NCI-H187 treated with DMSO at 0.1 percent for 48 hours (cell line): ENCODE measurements around the gene PTMS.

Experiments used
- DNase-seq: peaks from one replicate; lab custom pipeline; 2025; lab: John Stamatoyannopoulos, UW

PTMS gene

DNA sequence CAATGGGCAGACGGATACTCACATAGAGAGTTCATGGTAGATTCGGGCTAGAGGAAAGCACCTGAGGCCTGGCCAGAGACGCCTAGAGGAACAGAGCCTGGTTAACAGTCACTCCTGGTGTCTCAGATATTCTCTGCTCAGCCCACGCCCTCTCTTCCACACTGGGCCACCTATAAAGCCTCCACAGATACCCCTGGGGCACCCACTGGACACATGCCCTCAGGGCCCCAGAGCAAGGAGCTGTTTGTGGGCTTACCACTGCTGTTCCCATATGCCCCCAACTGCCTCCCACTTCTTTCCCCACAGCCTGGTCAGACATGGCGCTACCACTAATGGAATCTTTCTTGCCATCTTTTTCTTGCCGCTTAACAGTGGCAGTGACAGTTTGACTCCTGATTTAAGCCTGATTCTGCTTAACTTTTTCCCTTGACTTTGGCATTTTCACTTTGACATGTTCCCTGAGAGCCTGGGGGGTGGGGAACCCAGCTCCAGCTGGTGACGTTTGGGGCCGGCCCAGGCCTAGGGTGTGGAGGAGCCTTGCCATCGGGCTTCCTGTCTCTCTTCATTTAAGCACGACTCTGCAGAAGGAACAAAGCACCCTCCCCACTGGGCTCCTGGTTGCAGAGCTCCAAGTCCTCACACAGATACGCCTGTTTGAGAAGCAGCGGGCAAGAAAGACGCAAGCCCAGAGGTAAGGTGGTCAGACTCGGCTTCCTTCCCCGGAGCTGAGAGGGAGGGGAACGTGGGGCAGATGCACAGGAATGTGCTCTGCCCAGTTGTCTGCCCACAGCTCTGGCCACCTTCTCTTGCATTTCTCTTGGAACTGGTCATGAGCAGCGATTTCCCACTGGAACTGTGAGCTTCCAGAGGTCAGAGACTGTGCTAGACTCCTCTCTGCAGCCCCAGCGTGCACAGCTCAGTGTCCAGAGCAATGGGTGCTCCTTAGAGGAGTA, 23.1 kb downstream of the PTMS start, which contains the start of gene CD4:
Gene CD4, plus strand, starts transcription at position 557 of the 953 bp plus-strand sequence. CDS start 10,611 bp downstream, outside the sequence.
- DNase-seq: no peak

DNA sequence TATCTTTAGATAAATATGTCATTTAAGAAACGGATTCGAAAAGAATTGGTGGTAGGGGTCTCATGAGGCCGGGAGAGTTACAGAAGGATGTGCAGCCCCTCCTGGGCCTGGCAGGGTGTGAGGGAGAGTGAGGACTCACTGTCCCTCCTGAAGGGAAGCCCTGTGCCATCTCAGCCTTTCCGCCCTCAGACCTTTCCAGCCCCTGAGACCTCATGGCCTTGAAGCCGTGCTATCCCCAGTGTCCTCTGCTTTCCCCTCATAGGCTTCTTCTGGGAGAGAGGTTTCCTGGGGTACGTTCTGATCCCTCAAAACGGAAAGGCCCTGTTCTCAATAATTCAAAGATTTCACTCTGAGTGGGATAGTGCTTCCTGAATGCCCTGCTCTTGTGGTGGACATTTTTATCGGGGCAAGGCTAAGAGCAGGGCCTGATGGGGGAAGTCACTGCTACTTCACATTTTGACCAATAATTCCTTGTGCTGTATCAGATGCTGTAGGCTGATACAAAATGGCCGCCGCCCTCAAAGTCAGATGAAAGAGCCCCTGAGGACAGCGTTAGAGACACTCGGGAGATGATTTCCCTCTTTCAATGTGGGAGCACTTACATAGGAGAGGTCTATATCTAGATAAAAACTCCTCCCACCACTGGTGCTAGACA, 24.5 kb downstream of the PTMS start:
- no peak for DNase-seq

DNA sequence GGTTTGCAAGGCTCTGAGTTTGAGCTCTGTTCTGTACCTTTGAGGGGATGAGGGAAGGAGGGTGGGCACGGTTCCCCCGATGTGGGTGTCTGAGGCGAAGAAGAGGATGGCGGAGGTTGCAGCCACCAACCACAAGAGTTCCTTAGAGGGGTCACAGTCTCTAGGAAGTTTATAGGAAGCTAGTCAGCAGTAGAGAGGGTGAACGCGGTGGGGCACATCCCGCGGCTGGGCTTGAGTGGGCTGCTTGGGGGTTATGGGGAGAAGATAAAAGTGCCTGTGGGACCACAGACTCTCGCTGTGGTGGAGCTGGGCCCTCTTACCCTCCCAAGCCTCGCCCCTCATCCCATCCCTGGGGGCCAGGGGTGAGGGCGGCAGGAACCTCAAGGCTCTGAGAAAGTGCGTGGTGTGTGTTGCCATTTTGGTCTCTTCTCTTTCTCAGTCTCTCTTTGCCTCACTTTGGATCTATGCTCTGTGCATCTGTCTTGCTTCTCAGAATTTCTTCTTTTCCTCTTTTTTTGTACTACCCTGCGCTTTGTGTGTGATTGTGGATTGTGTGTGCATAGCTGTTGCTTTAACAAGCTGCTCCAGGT, 25.9 kb downstream of the PTMS start:
- no peak for DNase-seq

DNA sequence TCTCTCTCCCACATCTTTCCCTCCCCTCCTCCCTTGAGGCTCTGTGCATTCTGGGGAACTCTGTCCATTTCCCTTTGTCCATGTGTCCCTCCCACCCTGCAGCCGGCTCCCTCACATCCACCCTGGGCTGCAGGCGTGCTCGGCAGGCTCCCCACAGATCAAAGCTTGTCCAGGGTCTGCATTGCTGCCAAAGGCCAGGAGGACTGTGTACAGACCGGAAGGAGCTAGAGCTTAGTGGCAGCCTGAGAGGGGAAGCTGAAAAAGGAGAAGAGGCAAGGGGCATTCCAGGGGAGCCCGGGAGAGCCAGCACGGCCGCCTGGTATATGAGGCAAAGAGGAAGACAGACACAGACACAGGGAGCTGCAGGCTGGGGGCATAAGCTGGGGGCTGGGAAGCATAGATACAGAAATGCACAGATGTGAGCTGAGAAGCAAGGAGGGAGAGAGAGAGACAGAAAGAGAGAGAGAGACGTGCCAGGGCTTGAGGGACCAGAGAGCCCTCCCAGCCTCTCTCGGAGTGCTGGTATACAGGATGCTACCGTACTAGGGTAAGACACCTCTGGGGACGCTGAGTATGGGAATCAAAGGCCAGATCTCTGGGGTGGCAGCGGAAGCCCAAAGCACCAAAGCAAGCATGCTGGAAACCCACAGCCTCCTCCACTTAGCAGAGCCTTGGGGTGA, 26.5 kb downstream of the PTMS start:
- DNase-seq: no peak

DNA sequence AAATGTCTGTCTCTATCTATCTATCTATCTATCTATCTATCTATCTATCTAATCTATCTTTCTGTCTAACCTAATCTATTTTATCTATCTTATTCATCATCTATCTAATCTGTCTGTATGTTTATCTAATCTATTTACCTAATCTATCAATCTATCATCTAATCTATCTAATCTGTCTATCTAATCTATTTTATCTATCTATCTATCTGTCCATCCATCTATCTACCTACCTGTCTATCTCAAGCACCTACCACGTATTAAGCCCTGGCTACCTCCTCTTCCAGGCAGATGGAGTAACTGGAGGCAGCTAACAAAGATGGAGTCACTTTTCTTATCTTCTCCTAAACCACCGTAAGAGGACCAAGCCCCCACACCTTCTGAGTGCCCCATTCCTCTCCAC, 28.9 kb downstream of the PTMS start:
- DNase-seq: no peak

DNA sequence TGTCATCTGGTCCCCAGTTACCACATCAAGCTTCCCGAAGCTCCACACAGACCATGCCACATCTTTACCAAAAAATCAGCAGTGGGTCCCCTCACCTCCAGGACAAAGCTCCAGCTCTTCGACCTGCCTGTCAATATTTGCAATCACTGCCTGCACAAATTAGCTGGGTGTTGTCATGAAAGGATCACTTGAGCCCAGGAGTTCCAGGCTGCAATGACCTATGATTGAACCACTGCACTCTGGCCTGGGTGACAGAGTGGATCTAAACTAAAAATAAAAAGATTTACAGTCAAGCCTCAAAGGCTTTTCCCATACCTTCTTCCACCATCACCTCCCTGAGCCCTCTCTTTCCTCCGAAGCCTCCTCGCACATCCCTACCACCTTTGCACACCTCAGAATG, 30.4 kb downstream of the PTMS start:
- DNase-seq: no peak

DNA sequence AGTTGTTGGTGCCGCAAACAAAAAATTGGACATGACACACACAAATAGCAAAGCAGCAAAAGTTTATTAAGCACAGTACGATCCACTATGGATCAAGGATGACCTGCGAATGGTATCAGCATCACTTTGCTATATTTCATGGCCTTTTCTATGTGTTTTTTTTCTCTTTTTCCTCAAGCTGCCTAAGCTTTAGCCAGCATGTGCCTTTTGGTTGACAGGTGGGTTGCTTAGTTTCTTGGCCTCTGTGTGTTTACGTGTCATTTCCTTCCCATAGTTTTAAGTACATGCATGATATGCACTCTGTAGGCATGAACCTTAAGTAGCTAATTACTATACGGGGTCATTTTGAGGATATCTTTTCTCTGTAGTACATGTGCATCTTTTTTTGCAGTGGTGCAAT, 33.0 kb downstream of the PTMS start:
- DNase-seq: no peak

DNA sequence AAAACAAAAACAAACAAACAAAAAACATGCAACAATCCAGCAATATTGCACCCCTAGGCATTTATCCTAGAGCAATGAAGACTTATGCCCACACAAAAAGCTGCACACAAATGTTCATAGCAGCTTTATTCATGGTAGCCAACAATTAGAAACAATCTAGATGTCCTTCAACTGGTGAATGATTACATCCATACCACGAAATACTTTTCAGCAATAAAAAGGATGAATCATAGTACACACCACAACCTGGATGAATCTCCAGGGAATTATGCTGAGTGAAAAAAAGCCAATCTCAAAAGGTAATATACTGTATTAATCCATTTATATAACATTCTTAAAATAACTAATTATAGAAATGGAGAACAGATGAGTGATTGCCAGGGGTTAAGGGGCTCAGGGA, 41.0 kb downstream of the PTMS start:
- no peak for DNase-seq

DNA sequence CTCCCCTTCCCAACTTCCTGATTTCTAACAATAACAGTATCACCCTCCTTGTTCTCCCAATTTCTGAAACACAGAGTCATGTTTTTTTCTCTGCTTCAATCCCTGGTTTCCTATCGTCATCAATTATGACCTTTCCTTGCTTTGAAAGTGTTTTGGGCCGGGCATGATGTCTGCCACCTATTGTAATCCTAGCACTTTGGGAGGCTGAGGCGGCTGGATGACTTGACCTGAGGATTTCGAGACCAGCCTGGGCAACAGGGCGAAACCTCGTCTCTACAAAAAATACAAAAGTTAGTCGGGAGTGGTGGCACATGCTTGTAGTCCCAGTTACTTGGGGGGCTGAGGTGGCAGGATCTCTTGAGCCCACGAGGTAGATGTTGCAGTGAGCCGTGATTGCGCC, 42.9 kb downstream of the PTMS start:
- no peak for DNase-seq

DNA sequence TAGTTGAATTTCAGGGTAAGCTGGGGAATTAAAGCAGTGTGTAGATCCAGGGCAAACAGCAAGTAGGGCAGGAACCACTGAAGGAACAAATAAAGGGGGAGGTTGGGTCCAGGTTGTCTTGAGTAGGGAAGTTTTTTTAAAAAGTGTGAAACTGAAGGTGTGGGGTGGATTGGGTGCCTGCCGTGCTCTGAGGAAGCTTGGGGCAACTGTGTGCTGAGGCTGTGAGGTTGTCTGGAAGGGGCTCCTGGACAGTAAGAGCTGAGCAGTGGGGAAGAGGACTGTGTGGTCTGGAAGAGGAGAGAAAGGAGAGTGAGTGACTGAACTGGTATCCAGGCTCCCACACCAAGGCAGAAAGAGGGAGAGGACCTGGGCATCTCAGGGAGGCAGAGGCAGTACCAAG, 44.6 kb downstream of the PTMS start:
- no peak for DNase-seq

DNA sequence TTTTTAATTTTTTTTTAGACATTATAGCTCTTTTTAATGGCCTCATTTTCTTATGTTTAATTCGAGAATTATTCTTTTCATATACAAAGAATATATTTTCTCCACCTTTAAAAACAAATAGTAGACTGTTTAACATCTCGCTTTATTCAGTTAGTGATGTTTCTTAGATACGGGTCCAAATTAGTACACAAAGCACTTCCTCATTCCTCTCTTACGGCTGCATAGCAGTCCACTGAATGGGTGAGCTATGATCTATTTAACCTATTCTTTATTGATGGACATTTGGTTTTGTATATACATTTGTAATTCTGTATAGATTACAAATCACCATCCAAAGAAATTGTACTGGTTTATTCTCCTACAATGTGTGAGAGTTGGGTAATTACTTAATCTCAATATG, 47.2 kb downstream of the PTMS start:
- DNase-seq: no peak

DNA sequence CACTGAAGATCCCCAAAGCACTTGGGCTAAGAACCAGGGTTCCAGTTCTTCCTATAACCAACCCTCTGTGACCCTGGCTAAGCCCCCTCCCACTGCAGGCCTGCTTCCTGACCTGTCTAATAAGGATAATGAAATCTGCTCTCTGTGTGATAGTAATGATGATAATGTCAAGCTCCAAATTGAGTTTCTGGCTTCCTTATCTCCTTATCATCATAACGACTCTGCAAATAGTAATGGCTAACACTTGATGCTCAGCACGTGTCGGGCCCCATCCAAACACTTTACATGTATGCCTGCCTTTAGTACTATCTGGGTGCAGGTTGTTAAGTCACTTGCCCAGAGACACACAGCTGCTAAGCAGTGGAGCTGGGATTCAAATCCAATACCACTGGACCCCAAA, 50.4 kb downstream of the PTMS start:
- no peak for DNase-seq

DNA sequence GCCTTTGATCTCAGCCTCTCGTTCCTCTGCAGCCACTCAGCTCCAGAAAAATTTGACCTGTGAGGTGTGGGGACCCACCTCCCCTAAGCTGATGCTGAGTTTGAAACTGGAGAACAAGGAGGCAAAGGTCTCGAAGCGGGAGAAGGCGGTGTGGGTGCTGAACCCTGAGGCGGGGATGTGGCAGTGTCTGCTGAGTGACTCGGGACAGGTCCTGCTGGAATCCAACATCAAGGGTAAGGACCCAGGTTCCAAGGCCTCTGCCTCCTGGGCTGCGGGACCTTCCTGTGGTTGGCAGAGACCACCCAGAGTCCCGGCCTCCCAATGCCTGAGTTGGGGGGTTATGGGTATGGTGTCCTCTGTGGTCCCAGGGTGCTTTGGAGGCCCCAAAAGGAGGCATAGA, 50.9 kb downstream of the PTMS start:
- DNase-seq: no peak

DNA sequence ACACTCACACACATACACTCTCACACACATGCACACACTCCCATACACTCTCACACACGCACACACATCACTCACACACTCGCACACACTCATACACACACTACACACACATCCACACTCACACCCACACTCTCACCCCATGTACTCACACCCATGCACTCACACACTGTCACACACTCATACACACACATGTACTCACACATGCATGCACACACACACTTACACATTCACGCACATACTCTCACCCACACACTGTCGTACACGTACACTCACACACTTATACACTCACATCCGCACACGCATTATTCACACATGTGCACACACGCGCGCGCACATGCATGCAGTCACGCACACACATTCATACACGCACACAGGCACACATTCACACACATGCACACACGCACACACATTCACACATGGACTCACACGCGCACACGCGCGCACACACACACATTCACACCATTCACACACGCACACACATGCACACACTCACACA, 51.5 kb downstream of the PTMS start:
- DNase-seq: no peak

DNA sequence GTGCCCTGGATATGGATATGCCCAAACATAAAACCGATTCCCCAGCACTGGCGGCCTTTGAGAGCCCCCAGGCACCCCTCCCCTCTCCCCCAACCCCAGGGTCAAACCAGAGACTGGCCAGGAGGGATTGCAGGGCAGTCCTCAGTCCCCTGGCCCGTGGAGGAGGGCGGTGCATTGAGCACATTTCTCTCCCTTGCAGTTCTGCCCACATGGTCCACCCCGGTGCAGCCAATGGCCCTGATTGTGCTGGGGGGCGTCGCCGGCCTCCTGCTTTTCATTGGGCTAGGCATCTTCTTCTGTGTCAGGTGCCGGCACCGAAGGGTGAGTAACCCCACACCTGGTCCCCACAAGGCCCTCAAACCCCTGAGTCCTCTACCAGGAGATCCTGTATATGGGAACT, 52.1 kb downstream of the PTMS start:
- DNase-seq: no peak

DNA sequence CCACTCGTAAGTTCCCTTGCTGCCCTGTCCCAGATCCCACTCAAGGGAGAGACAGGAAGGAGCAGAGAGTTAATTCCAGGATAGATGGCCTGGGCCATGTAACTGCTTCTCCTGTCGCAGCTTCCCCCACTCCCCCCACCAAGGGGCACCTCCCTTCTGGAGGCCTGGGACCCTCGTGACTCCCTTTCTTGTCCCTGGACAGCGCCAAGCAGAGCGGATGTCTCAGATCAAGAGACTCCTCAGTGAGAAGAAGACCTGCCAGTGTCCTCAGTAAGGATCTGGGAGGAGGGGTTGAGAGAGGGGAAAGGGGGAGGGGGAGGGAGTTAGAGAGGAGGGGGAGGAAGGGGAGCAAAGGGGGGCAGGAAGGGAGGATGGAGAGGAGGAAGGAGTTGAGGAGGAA, 52.5 kb downstream of the PTMS start:
- no peak for DNase-seq

DNA sequence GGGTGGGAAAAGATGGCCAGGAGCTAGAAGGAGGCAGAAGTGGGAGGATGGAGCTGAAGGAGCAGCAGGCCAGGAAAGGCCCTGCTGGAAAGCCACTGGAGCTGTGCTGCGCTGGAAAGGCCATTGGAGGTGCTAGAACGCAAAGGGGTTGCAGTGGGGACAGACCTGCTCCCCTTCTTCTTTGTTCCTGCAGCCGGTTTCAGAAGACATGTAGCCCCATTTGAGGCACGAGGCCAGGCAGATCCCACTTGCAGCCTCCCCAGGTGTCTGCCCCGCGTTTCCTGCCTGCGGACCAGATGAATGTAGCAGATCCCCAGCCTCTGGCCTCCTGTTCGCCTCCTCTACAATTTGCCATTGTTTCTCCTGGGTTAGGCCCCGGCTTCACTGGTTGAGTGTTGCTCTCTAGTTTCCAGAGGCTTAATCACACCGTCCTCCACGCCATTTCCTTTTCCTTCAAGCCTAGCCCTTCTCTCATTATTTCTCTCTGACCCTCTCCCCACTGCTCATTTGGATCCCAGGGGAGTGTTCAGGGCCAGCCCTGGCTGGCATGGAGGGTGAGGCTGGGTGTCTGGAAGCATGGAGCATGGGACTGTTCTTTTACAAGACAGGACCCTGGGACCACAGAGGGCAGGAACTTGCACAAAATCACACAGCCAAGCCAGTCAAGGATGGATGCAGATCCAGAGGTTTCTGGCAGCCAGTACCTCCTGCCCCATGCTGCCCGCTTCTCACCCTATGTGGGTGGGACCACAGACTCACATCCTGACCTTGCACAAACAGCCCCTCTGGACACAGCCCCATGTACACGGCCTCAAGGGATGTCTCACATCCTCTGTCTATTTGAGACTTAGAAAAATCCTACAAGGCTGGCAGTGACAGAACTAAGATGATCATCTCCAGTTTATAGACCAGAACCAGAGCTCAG, 53.2 kb downstream of the PTMS start:
- no peak for DNase-seq

DNA sequence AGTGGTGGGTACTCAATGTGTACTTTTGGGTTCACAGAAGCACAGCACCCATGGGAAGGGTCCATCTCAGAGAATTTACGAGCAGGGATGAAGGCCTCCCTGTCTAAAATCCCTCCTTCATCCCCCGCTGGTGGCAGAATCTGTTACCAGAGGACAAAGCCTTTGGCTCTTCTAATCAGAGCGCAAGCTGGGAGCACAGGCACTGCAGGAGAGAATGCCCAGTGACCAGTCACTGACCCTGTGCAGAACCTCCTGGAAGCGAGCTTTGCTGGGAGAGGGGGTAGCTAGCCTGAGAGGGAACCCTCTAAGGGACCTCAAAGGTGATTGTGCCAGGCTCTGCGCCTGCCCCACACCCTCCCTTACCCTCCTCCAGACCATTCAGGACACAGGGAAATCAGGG, 54.0 kb downstream of the PTMS start:
- no peak for DNase-seq
